Embryonic facial prominence (tissue), 1 donor: ENCODE measurements around the gene SLC7A6OS.

Source experiments
- DNase-seq: peaks from one replicate; pipeline ENCODE4 v3.0.0-alpha.2; 2016; ENCODE audit errors: extremely low spot score

The SLC7A6OS gene

GRCh38 chr16:68310774-68311511, at the start of gene SLC7A6OS, which contains the start of gene PRMT7:
Gene SLC7A6OS (minus strand): TSS chr16:68310946. CDS start chr16:68310926, 20 bp downstream.
Gene PRMT7 (plus strand): TSS chr16:68311019. CDS start chr16:68315980, 4,961 bp downstream.
- peak; percentile 85 for DNase-seq

GRCh38 chr16:68359398-68360191, 48.8 kb upstream of the SLC7A6OS start:
- no peak for DNase-seq

GRCh38 chr16:68358951-68359350, 48.2 kb upstream of the SLC7A6OS start:
- DNase-seq, result no peak

- no peak for DNase-seq
Observed at GRCh38 chr16:68357923-68358322, 47.2 kb upstream of the SLC7A6OS start.

GRCh38 chr16:68357521-68357922, 46.8 kb upstream of the SLC7A6OS start:
- DNase-seq, result no peak

- no peak for DNase-seq
Observed at GRCh38 chr16:68356919-68357286, 46.2 kb upstream of the SLC7A6OS start.

- no peak for DNase-seq
Observed at GRCh38 chr16:68356249-68356918, 45.6 kb upstream of the SLC7A6OS start.

- no peak for DNase-seq
Observed at GRCh38 chr16:68355447-68356248, 44.9 kb upstream of the SLC7A6OS start.

GRCh38 chr16:68354816-68355215, 44.1 kb upstream of the SLC7A6OS start:
- DNase-seq, result no peak

GRCh38 chr16:68353366-68353765, 42.6 kb upstream of the SLC7A6OS start:
- DNase-seq, result no peak

GRCh38 chr16:68351991-68352431, 41.3 kb upstream of the SLC7A6OS start:
- no peak for DNase-seq

- no peak for DNase-seq
Observed at GRCh38 chr16:68351463-68351862, 40.7 kb upstream of the SLC7A6OS start.

- no peak for DNase-seq
Observed at GRCh38 chr16:68350813-68351350, 40.1 kb upstream of the SLC7A6OS start.

- DNase-seq, result no peak
Observed at GRCh38 chr16:68349838-68350410, 39.2 kb upstream of the SLC7A6OS start.

- DNase-seq, result no peak
Observed at GRCh38 chr16:68348639-68349445, 38.1 kb upstream of the SLC7A6OS start.

- no peak for DNase-seq
Observed at GRCh38 chr16:68347605-68348004, 36.9 kb upstream of the SLC7A6OS start.

- no peak for DNase-seq
Observed at GRCh38 chr16:68346892-68347480, 36.2 kb upstream of the SLC7A6OS start.

GRCh38 chr16:68345958-68346635, 35.4 kb upstream of the SLC7A6OS start:
- DNase-seq, result no peak

GRCh38 chr16:68345351-68345810, 34.6 kb upstream of the SLC7A6OS start:
- DNase-seq, result no peak
